HG03521 (cell line): ENCODE data around the gene LANCL2.
"Not testable (repeated sequence)": the region's sequence is repeated elsewhere in the genome, so short reads cannot be mapped to it uniquely, and the experiment has no call there.

Source experiments
- ATAC-seq: cut with Tn5 transposase; IDR thresholded peaks from one replicate; pipeline ENCODE4 v1.9.1; 2021; ENCODE audit warnings: mild to moderate bottlenecking, moderate library complexity; ENCODE audit not compliant: unreplicated experiment

Gene LANCL2

GRCh38 chr7:55468495-55468894 is 103.4 kb downstream of the LANCL2 start:
- no peak for ATAC-seq

GRCh38 chr7:55469271-55469681 is 104.1 kb downstream of the LANCL2 start:
- ATAC-seq = no peak

GRCh38 chr7:55469721-55470120 is 104.6 kb downstream of the LANCL2 start:
- ATAC-seq = no peak

- ATAC-seq = no peak
Measured at GRCh38 chr7:55470261-55470660, 105.1 kb downstream of the LANCL2 start.

GRCh38 chr7:55471594-55471993 is 106.5 kb downstream of the LANCL2 start:
- ATAC-seq = not testable (repeated sequence)

- ATAC-seq = not testable (repeated sequence)
Measured at GRCh38 chr7:55472406-55472805, 107.3 kb downstream of the LANCL2 start.

- ATAC-seq = no peak
Measured at GRCh38 chr7:55472928-55473725, 108.0 kb downstream of the LANCL2 start.

- no peak for ATAC-seq
Measured at GRCh38 chr7:55473932-55474331, 108.8 kb downstream of the LANCL2 start.

- ATAC-seq = no peak
Measured at GRCh38 chr7:55474944-55475854, 110.1 kb downstream of the LANCL2 start.

- no peak for ATAC-seq
Measured at GRCh38 chr7:55475855-55476803, 111.0 kb downstream of the LANCL2 start.

- ATAC-seq = no peak
Measured at GRCh38 chr7:55476852-55477780, 112.0 kb downstream of the LANCL2 start.

- no peak for ATAC-seq
Measured at GRCh38 chr7:55477781-55478374, 112.7 kb downstream of the LANCL2 start.

- ATAC-seq = no peak
Measured at GRCh38 chr7:55478700-55479099, 113.6 kb downstream of the LANCL2 start.

GRCh38 chr7:55481155-55481554 is 116.0 kb downstream of the LANCL2 start:
- no peak for ATAC-seq

- ATAC-seq = no peak
Measured at GRCh38 chr7:55483046-55483445, 117.9 kb downstream of the LANCL2 start.
